GM12878 (cell line): ENCODE data around the gene SLC2A4. TPM values are rescaled to one million over a fixed set of nuclear protein-coding genes. Genes with fewer than 3 reads are reported as not detected.
A peak's percentile ranks its signal among the peaks of the same experiment; 100 is the strongest.
"Not testable (repeated sequence)": the region's sequence is repeated elsewhere in the genome, so short reads cannot be mapped to it uniquely, and the experiment has no call there.

Experiments used
- ATAC-seq: fragments of 200-7000 bp; cut with Tn5 transposase; 3 replicates; pipeline ENCODE4 v1.9.1; 2020; ENCODE audit warnings: mild to moderate bottlenecking, moderate library complexity
- BruUV-seq: library from RNA; stranded (reverse); fragments of 400-500 nt; replicated peaks from 2 replicates; lab custom pipeline; 2021; lab: Mats Ljungman, UMichigan
- CTCF ChIA-PET: fragments of 300-600 bp; sonication (Branson Sonifier 250); formaldehyde crosslinking; extraction: SDS; loops from one replicate; lab custom pipeline; 2021; ENCODE audit warnings: inconsistent platforms; lab: Yijun Ruan, JAX
- POLR2A ChIA-PET: fragments of 350-600 bp; formaldehyde crosslinking; extraction: SDS; loops from one replicate; lab custom pipeline; 2021; ENCODE audit warnings: inconsistent platforms; lab: Charles Lee
- RAD21 ChIA-PET: fragments of 300-600 bp; sonication (Branson Sonifier 250); formaldehyde crosslinking; loops from one replicate; lab custom pipeline; 2023; ENCODE audit warnings: antibody characterized with exemption; ENCODE audit not compliant: unreplicated experiment; lab: Charles Lee
- SMC1A ChIA-PET: fragments of 300-600 bp; sonication (Branson Sonifier 250); formaldehyde crosslinking; loops from one replicate; lab custom pipeline; 2023; ENCODE audit not compliant: unreplicated experiment, uncharacterized antibody; lab: Charles Lee
- DNase-seq: peaks from one replicate; pipeline ENCODE4 v3.0.0-alpha.2; 2011; ENCODE audit warnings: low read depth, low spot score
- FAIRE-seq: peaks from 3 replicates; lab custom pipeline; 2011; peaks lifted over from hg19 to GRCh38; lab: Jason Lieb, UNC
- H2AFZ ChIP-seq: 2 replicates; pipeline ENCODE4 v1.6.0; 2011; ENCODE audit warnings: low read depth, low read length, control low read depth; ENCODE audit not compliant: control insufficient read depth
- H3K27ac ChIP-seq: 2 replicates; pipeline ENCODE4 v1.5.1; 2011; ENCODE audit warnings: control low read depth; ENCODE audit not compliant: control insufficient read depth, insufficient read depth
- H3K27me3 ChIP-seq, 2 experiments: replicated peaks in 1 of 2; 2 replicates each; pipeline versions ENCODE4 v1.6.0 to v1.6.1; 2011; ENCODE audit warnings: low read length in 1 of 2; ENCODE audit not compliant: control insufficient read depth in 2 of 2, insufficient read depth in 2 of 2
- H3K36me3 ChIP-seq, 2 experiments: 2 replicates each; pipeline ENCODE4 v1.5.1; 2011; ENCODE audit warnings: low read length in 1 of 2; ENCODE audit not compliant: control insufficient read depth in 2 of 2, insufficient read depth in 2 of 2
- H3K4me1 ChIP-seq: 2 replicates; pipeline ENCODE4 v1.6.1; 2011; ENCODE audit warnings: mild to moderate bottlenecking, low read length, moderate library complexity, mixed read lengths; ENCODE audit not compliant: control insufficient read depth, insufficient read depth
- H3K4me2 ChIP-seq: 2 replicates; pipeline ENCODE4 v1.6.0; 2011; ENCODE audit warnings: control low read depth; ENCODE audit not compliant: control insufficient read depth, insufficient read depth
- H3K4me3 ChIP-seq: fragments of 200-600 bp; sonication (generic); 2 replicates; pipeline ENCODE4 v1.5.1; 2016
- H3K79me2 ChIP-seq: 2 replicates; pipeline ENCODE4 v1.6.0; 2011; ENCODE audit warnings: low read length; ENCODE audit not compliant: control insufficient read depth, insufficient read depth
- H3K9ac ChIP-seq: 2 replicates; pipeline ENCODE4 v1.8.0; 2011; ENCODE audit warnings: low read length, control low read depth, mixed read lengths; ENCODE audit not compliant: control insufficient read depth, insufficient read depth
- H3K9me3 ChIP-seq: replicated peaks from 3 replicates; pipeline ENCODE4 v1.5.1; 2011; ENCODE audit warnings: mild to moderate bottlenecking, low read length; ENCODE audit not compliant: control insufficient read depth, insufficient read depth
- H4K20me1 ChIP-seq: 2 replicates; pipeline ENCODE4 v1.6.0; 2011; ENCODE audit not compliant: control insufficient read depth, insufficient read depth
- BACH1 ChIP-seq: fragments of 450-650 bp; IDR thresholded peaks from 2 replicates; pipeline ENCODE4 v1.6.1; 2017; ENCODE audit warnings: mild to moderate bottlenecking, borderline replicate concordance
- E4F1 ChIP-seq: fragments of 450-650 bp; IDR thresholded peaks from 2 replicates; pipeline ENCODE4 v1.6.1; 2018; ENCODE audit warnings: borderline replicate concordance, mild to moderate bottlenecking; ENCODE audit not compliant: partially characterized antibody
- HCFC1 ChIP-seq: fragments of 150-350 bp; IDR thresholded peaks from 2 replicates; pipeline ENCODE4 v1.6.1; 2014; ENCODE audit warnings: low read length
- IKZF2 ChIP-seq, 2 experiments: fragments of 450-650 bp; IDR thresholded peaks; 2 replicates each; pipeline ENCODE4 v1.6.1; 2017; ENCODE audit warnings: mild to moderate bottlenecking in 2 of 2, moderate library complexity in 2 of 2
- NR2F1 ChIP-seq: fragments of 450-650 bp; conservative IDR thresholded peaks from 2 replicates; pipeline ENCODE4 v1.6.1; 2017; ENCODE audit warnings: mild to moderate bottlenecking
- RB1 ChIP-seq: fragments of 450-650 bp; formaldehyde crosslinking; IDR thresholded peaks from 2 replicates; pipeline ENCODE4 v1.6.1; 2017; ENCODE audit warnings: mild to moderate bottlenecking, borderline replicate concordance
- SMARCA5 ChIP-seq: fragments of 450-650 bp; IDR thresholded peaks from 2 replicates; pipeline ENCODE4 v1.6.1; 2017; ENCODE audit warnings: mild to moderate bottlenecking
- TCF12 ChIP-seq: IDR thresholded peaks from 2 replicates; pipeline ENCODE4 v1.6.1; 2011; ENCODE audit warnings: low read depth, mild to moderate bottlenecking, low read length
- ZNF384 ChIP-seq: IDR thresholded peaks from 2 replicates; pipeline ENCODE4 v1.6.1; 2012; ENCODE audit warnings: low read depth, mild to moderate bottlenecking, low read length, improper control_type of control experiment, borderline replicate concordance
- WGBS: methylation state at CpG from one replicate; pipeline ENCODE4 v1.1.6; 2016; ENCODE audit warnings: low lambda C conversion rate; ENCODE audit not compliant: insufficient replicate concordance, insufficient coverage; ENCODE audit errors: missing lambda C conversion rate; 5-methylcytosine and 5-hydroxymethylcytosine counted together
- in situ Hi-C: fragments of 300-500 bp; cut with MboI; formaldehyde crosslinking; loops from 9 replicates; pipeline ENCODE4 v1.14.3; 2018; ENCODE audit warnings: mixed read lengths
- intact Hi-C: fragments of 100-400 bp; cut with micrococcal nuclease; formaldehyde crosslinking; loops from one replicate; pipeline ENCODE4 v1.14.2; 2022; ENCODE audit not compliant: unreplicated experiment
- polyA plus RNA-seq, 11 experiments: library from polyadenylated mRNA; depleted of rRNA in 4 of 11; unstranded in 6 of 11; stranded (reverse) in 5 of 11; fragments of >200 nt; fragmentation: Nextera tagmentation in 4 of 11; fragmentation: Illumina TruSeq in 1 of 11; extraction: Ambion mirVana in 4 of 11; extraction: Trizol in 1 of 11; gene quantifications; 1 replicate in 1 of 11; 2 replicates in 10 of 11; pipeline versions ENCODE4 v1.2.1 to v1.2.3, GENCODE V29; 2011 to 2016; ENCODE audit warnings: inconsistent platforms in 2 of 11, missing spikeins in 2 of 11, low read depth in 1 of 11
- total RNA-seq, 4 experiments: library from RNA; depleted of rRNA in 3 of 4; stranded (reverse); fragments of >200 nt in 3 of 4; fragmentation: Illumina TruSeq in 1 of 4; extraction: Trizol in 1 of 4; gene quantifications; 2 replicates each; pipeline versions ENCODE4 v1.2.1 to v1.2.3, GENCODE V29; 2013 to 2021
- TF ChIP-seq, protein P1 (sequence below): fragments of 450-650 bp; IDR thresholded peaks from 2 replicates; pipeline ENCODE4 v1.6.1; 2016; ENCODE audit warnings: mild to moderate bottlenecking

SLC2A4 gene
- total and polyA plus RNA-seq, 10 of the 15 experiments (the other 5 are each of a cell fraction or from before 2014, with no cell fraction given), result 0.03 to 0.23 (median 0.04) TPM; not detected in 4

GRCh38 chr17:7336240-7337175, 55.0 kb downstream of the SLC2A4 start, which contains the start of gene ACAP1 (continued):
- no peak for TF ChIP-seq E4F1
- TF ChIP-seq NR2F1, result 0 out of 2 replicates have a peak, but pooled peaks have one; percentile 30
- TF ChIP-seq TCF12, result 0 out of 2 replicates have a peak, but pooled peaks have one; percentile 65
- TF ChIP-seq, protein P1, sequence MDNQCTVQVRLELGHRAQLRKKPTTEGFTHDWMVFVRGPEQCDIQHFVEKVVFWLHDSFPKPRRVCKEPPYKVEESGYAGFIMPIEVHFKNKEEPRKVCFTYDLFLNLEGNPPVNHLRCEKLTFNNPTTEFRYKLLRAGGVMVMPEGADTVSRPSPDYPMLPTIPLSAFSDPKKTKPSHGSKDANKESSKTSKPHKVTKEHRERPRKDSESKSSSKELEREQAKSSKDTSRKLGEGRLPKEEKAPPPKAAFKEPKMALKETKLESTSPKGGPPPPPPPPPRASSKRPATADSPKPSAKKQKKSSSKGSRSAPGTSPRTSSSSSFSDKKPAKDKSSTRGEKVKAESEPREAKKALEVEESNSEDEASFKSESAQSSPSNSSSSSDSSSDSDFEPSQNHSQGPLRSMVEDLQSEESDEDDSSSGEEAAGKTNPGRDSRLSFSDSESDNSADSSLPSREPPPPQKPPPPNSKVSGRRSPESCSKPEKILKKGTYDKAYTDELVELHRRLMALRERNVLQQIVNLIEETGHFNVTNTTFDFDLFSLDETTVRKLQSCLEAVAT, result peak; percentile 85
- peak; percentile 78; the same call in 1 of the 2 replicates for TF ChIP-seq SMARCA5
- TF ChIP-seq ZNF384, result 0 out of 2 replicates have a peak, but pooled peaks have one; percentile 3
- TF ChIP-seq IKZF2 (IDR thresholded peaks at IDR 0.05), result peak; percentile 8 to 52; a peak in 3 of 4 replicates
- peak; percentile 78; the same call in 1 of the 2 replicates for TF ChIP-seq RB1
- no peak for TF ChIP-seq BACH1
- no peak for TF ChIP-seq HCFC1

DNA sequence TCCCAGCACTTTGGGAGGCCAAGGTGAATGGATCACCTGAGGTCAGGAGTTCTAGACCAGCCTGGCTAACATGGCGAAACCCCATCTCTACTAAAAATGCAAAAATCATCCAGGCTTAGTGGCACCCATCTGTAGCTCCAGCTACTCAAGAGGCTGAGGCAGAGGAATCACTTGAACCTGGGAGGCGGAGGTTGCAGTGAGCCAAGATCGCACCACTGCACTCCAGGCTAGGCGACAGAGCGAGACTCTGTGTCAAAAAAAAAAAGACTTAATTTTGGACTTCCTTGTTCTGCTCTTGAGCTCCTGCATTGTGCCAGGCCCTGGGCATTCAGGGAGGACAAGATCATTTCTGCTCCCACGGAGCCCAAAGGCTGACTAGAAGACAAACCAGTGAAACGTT, 56.1 kb downstream of the SLC2A4 start:
- H2AFZ ChIP-seq, intact Hi-C loops, H3K27me3 ChIP-seq, BruUV-seq, H4K20me1 ChIP-seq, H3K9me3 ChIP-seq, in situ Hi-C loops, DNase-seq, FAIRE-seq: not testable (repeated sequence)
- ChIA-PET CTCF (interaction anchor here (0.9 to 3.8 kb wide), 13 partner anchors 8 to 350 kb away, joined by 3 to 46 read pairs (median 10); partner anchors contain the start of genes NEURL4, SENP3, TMEM102 and TP53), RAD21 (interaction anchor here (0.7 to 5.2 kb wide), 9 partner anchors 9 to 349 kb away, joined by 3 to 45 read pairs (median 8); partner anchors contain the start of genes KCTD11, NEURL4, TMEM102 and TMEM256), POLR2A (interaction anchor here (0.7 to 3.9 kb wide), 13 partner anchors 8 to 246 kb away, joined by 3 to 52 read pairs (median 10); partner anchors contain the start of genes ACADVL, DLG4, GPS2 and KCTD11), SMC1A (interaction anchor here (1.0 to 4.5 kb wide), 9 partner anchors 8 to 117 kb away, joined by 3 to 33 read pairs (median 6); partner anchors contain the start of genes GABARAP, NEURL4 and TMEM95)
- H3K4me3 ChIP-seq, result peak overlapping the region; percentile 96
- peak overlapping the region; percentile 99 for H3K27ac ChIP-seq
- peaks cover 30% of the 10 kb centered on the region for H3K79me2 ChIP-seq
- ATAC-seq, result peak; percentile 5; the same call in 2 of the 3 replicates
- 5% methylated on average over 7 of the region's 7 CpGs for WGBS
- H3K4me1 ChIP-seq, result peaks cover 17% of the 10 kb centered on the region
- H3K9ac ChIP-seq, result peak overlapping the region; percentile 99
- peaks cover 7 to 29% of the 10 kb centered on the region in 2 experiments for H3K36me3 ChIP-seq
- H3K4me2 ChIP-seq, result peak overlapping the region; percentile 97
